ENCODE data around the gene KRT14. TPM values are rescaled to one million over a fixed set of nuclear protein-coding genes. Genes with fewer than 3 reads are reported as not detected.
A peak's percentile ranks its signal among the peaks of the same experiment; 100 is the strongest.
"Not testable (repeated sequence)": the region's sequence is repeated elsewhere in the genome, so short reads cannot be mapped to it uniquely, and the experiment has no call there.

The KRT14 gene
- total RNA-seq, 2 experiments from 2014 or later = not detected

GRCh38 chr17:41627316-41628072 is 40.8 kb upstream of the KRT14 start:
- POLR2A ChIA-PET = no interaction called here
- H3K4me1 Mint-ChIP-seq = no peaks in the 10 kb centered on the region

GRCh38 chr17:41626914-41627295 is 40.2 kb upstream of the KRT14 start:
- H3K27ac Mint-ChIP-seq; POLR2A ChIA-PET; H3K4me1 Mint-ChIP-seq; ATAC-seq (ENCODE audit: low read depth); DNase-seq; H3K36me3 Mint-ChIP-seq; H3K9me3 Mint-ChIP-seq; H3K4me3 Mint-ChIP-seq; H3K27me3 Mint-ChIP-seq: not testable (repeated sequence)

More at GRCh38 chr17:41627316-41628072, 40.8 kb upstream of the KRT14 start:
- H3K27me3 Mint-ChIP-seq = no peaks in the 10 kb centered on the region
- no peak for DNase-seq
- H3K9me3 Mint-ChIP-seq = no peaks in the 10 kb centered on the region
- no peak for ATAC-seq (ENCODE audit: low read depth)
- H3K36me3 Mint-ChIP-seq = no peaks in the 10 kb centered on the region
- H3K4me3 Mint-ChIP-seq = no peak overlapping the region
- no peak overlapping the region for H3K27ac Mint-ChIP-seq

GRCh38 chr17:41626028-41626913 is 39.6 kb upstream of the KRT14 start:
- DNase-seq; ATAC-seq (ENCODE audit: low read depth); H3K4me3 Mint-ChIP-seq; H3K36me3 Mint-ChIP-seq; H3K4me1 Mint-ChIP-seq; H3K27ac Mint-ChIP-seq; H3K9me3 Mint-ChIP-seq; H3K27me3 Mint-ChIP-seq; POLR2A ChIA-PET: not testable (repeated sequence)

GRCh38 chr17:41625602-41626001 is 38.9 kb upstream of the KRT14 start:
- H3K9me3 Mint-ChIP-seq = no peaks in the 10 kb centered on the region
- no peaks in the 10 kb centered on the region for H3K4me1 Mint-ChIP-seq
- no peak overlapping the region for H3K27ac Mint-ChIP-seq
- peak; percentile 17 for DNase-seq
- no peaks in the 10 kb centered on the region for H3K27me3 Mint-ChIP-seq
- no peak overlapping the region for H3K4me3 Mint-ChIP-seq
- POLR2A ChIA-PET = no interaction called here
- H3K36me3 Mint-ChIP-seq = no peaks in the 10 kb centered on the region
- ATAC-seq (ENCODE audit: low read depth) = no peak

- no peaks in the 10 kb centered on the region for H3K36me3 Mint-ChIP-seq
- H3K27ac Mint-ChIP-seq = no peak within 1 kb of the TSS
- no peak within 1 kb of the TSS for H3K4me3 Mint-ChIP-seq
- H3K9me3 Mint-ChIP-seq = no peaks in the 10 kb centered on the region
- peaks cover 2% of the 10 kb centered on the region for H3K27me3 Mint-ChIP-seq
- ATAC-seq (ENCODE audit: low read depth) (no peak), DNase-seq (no peak)
- POLR2A ChIA-PET = no interaction called here
- H3K4me1 Mint-ChIP-seq = no peaks in the 10 kb centered on the region
Measured at GRCh38 chr17:41624208-41625101, 37.8 kb upstream of the KRT14 start, which contains the start of gene KRT17. Gene KRT17, minus strand, starts transcription at chr17:41624575. Its CDS starts 66 bp downstream, at chr17:41624509.

GRCh38 chr17:41623184-41623861 is 36.6 kb upstream of the KRT14 start:
- POLR2A ChIA-PET; H3K36me3 Mint-ChIP-seq; ATAC-seq (ENCODE audit: low read depth); H3K9me3 Mint-ChIP-seq; DNase-seq; H3K4me1 Mint-ChIP-seq; H3K27me3 Mint-ChIP-seq; H3K27ac Mint-ChIP-seq; H3K4me3 Mint-ChIP-seq: not testable (repeated sequence)

- not testable (repeated sequence) for ATAC-seq (ENCODE audit: low read depth)
Measured at GRCh38 chr17:41622340-41623183, 35.9 kb upstream of the KRT14 start.

GRCh38 chr17:41621916-41622315 is 35.2 kb upstream of the KRT14 start:
- ATAC-seq (ENCODE audit: low read depth) (no peak), DNase-seq (no peak)
- Mint-ChIP-seq H3K27me3 (peaks cover 2% of the 10 kb centered on the region), H3K27ac (no peak overlapping the region), H3K9me3 (no peaks in the 10 kb centered on the region), H3K36me3 (no peaks in the 10 kb centered on the region), H3K4me3 (no peak overlapping the region), H3K4me1 (no peaks in the 10 kb centered on the region)
- POLR2A ChIA-PET = no interaction called here

More at GRCh38 chr17:41622340-41623183, 35.9 kb upstream of the KRT14 start:
- H3K4me3 Mint-ChIP-seq, DNase-seq, H3K36me3 Mint-ChIP-seq, H3K4me1 Mint-ChIP-seq, H3K27me3 Mint-ChIP-seq, H3K9me3 Mint-ChIP-seq, POLR2A ChIA-PET, H3K27ac Mint-ChIP-seq: not testable (repeated sequence)

GRCh38 chr17:41621435-41621817 is 34.7 kb upstream of the KRT14 start:
- H3K36me3 Mint-ChIP-seq; H3K9me3 Mint-ChIP-seq; H3K4me3 Mint-ChIP-seq; H3K27ac Mint-ChIP-seq; POLR2A ChIA-PET; DNase-seq; H3K27me3 Mint-ChIP-seq; ATAC-seq (ENCODE audit: low read depth); H3K4me1 Mint-ChIP-seq: not testable (repeated sequence)

GRCh38 chr17:41620583-41621434 is 34.1 kb upstream of the KRT14 start:
- Mint-ChIP-seq H3K27ac (no peak overlapping the region), H3K36me3 (no peaks in the 10 kb centered on the region), H3K4me1 (no peaks in the 10 kb centered on the region), H3K9me3 (no peaks in the 10 kb centered on the region), H3K27me3 (peaks cover 2% of the 10 kb centered on the region), H3K4me3 (no peak overlapping the region)
- ATAC-seq (ENCODE audit: low read depth) (no peak), DNase-seq (no peak)
- POLR2A ChIA-PET = no interaction called here

GRCh38 chr17:41619927-41620582 is 33.4 kb upstream of the KRT14 start:
- DNase-seq; H3K4me3 Mint-ChIP-seq; H3K9me3 Mint-ChIP-seq; ATAC-seq (ENCODE audit: low read depth); H3K27ac Mint-ChIP-seq; H3K4me1 Mint-ChIP-seq; H3K27me3 Mint-ChIP-seq; H3K36me3 Mint-ChIP-seq; POLR2A ChIA-PET: not testable (repeated sequence)
